ENCODE measurements around the gene SLCO6A1.

DNA sequence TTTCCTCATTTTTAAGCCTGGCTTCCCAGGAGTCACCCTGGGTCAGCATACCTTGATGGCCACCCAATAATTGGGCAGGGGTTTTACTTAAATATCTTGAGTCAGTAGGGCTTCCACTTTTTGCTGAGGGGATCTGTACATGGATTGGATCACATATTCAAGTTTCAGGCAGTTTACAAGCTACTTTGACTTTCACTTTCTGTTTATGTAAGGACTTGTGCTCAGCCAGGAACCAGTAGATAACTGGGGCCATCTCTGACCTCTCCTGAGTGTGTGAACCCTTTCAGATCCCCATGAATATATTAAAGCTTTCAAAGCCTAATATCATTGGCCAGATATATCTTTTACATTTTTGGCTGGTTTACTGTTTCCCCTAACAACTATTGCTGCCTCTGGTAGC is 45.1 kb downstream of the SLCO6A1 start:
- TF ChIP-seq, protein P1, sequence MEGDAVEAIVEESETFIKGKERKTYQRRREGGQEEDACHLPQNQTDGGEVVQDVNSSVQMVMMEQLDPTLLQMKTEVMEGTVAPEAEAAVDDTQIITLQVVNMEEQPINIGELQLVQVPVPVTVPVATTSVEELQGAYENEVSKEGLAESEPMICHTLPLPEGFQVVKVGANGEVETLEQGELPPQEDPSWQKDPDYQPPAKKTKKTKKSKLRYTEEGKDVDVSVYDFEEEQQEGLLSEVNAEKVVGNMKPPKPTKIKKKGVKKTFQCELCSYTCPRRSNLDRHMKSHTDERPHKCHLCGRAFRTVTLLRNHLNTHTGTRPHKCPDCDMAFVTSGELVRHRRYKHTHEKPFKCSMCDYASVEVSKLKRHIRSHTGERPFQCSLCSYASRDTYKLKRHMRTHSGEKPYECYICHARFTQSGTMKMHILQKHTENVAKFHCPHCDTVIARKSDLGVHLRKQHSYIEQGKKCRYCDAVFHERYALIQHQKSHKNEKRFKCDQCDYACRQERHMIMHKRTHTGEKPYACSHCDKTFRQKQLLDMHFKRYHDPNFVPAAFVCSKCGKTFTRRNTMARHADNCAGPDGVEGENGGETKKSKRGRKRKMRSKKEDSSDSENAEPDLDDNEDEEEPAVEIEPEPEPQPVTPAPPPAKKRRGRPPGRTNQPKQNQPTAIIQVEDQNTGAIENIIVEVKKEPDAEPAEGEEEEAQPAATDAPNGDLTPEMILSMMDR (conservative IDR thresholded peaks at IDR 0.05; ENCODE audit: low read length): no peak
- TF ChIP-seq EZH2phosphoT487 (IDR thresholded peaks at IDR 0.05; ENCODE audit: borderline replicate concordance, low read depth, low read length): no peak

All from OCI-LY7 (cell line).